NT2/D1 (cell line): ENCODE results near the gene RXFP1.

Experiments
- YY1 ChIP-seq: IDR thresholded peaks from 2 replicates; pipeline ENCODE4 v1.6.1; 2011; ENCODE audit not compliant: insufficient read length, insufficient read depth
- ZNF274 ChIP-seq: IDR thresholded peaks from 2 replicates; pipeline ENCODE4 v1.6.1; 2011; ENCODE audit warnings: mild to moderate bottlenecking, low read depth, low read length

DNA sequence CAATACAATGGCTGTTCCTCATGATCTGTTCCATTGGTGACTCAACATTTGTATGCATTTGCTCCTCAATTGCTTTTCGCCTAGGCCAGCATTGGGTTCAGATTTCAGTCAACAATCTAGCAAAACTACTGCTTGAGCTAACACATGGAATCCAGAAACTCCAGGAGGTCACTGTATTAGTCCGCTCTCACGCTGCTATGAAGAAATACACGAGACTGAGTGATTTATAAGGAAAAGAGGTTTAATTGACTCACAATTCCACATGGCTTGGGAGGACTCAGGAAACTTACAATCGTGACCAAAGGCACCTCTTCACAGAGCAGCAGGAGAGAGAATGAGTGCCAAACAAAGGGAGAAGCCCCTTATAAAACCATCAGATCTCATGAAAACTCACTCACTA, 67.1 kb downstream of the RXFP1 start:
- no peak for TF ChIP-seq YY1
- no peak for TF ChIP-seq ZNF274
